GM21717 (cell line): Measurements from ENCODE around the gene SMYD3.
"Not testable (repeated sequence)": the region's sequence is repeated elsewhere in the genome, so short reads cannot be mapped to it uniquely, and the experiment has no call there.

Experiments used
- ATAC-seq: cut with Tn5 transposase; IDR thresholded peaks from one replicate; pipeline ENCODE4 v1.9.1; 2021; ENCODE audit warnings: mild to moderate bottlenecking, moderate library complexity; ENCODE audit not compliant: unreplicated experiment

The SMYD3 gene

DNA sequence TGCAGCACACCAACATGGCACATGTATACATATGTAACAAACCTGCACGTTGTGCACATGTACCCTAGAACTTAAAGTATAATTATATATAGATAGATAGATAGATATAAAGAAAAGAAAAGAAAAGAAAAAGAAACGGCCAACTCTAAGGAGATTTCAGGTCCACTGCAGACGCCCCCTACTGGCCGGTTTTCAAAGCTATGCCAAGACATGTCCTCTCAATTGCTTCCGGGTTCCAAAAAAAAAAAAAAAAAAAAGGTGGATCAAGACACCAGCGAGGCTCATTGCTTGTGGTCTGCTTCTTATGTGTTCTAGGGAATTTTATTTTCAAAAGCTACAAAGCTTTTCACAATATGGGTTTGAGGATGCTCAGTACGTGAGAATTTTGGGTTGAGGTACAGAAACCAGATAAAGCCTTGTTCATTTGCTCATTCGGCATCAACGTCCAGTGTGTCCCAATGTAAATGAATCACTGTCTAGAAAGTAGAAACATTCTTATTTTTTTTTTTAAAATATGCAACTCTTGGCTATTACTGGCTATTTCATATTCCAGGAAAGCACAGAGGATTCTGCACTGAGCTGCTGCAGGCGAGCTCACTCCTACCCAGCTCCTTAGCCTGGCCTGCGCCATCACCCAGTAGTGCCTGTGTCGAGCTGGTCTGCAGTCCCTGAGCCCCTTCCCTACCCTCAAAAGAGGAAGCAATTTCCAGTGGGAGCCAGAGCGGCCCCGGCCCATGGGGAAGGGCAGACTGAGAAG lies 709.3 kb downstream of the SMYD3 start:
- ATAC-seq = no peak

DNA sequence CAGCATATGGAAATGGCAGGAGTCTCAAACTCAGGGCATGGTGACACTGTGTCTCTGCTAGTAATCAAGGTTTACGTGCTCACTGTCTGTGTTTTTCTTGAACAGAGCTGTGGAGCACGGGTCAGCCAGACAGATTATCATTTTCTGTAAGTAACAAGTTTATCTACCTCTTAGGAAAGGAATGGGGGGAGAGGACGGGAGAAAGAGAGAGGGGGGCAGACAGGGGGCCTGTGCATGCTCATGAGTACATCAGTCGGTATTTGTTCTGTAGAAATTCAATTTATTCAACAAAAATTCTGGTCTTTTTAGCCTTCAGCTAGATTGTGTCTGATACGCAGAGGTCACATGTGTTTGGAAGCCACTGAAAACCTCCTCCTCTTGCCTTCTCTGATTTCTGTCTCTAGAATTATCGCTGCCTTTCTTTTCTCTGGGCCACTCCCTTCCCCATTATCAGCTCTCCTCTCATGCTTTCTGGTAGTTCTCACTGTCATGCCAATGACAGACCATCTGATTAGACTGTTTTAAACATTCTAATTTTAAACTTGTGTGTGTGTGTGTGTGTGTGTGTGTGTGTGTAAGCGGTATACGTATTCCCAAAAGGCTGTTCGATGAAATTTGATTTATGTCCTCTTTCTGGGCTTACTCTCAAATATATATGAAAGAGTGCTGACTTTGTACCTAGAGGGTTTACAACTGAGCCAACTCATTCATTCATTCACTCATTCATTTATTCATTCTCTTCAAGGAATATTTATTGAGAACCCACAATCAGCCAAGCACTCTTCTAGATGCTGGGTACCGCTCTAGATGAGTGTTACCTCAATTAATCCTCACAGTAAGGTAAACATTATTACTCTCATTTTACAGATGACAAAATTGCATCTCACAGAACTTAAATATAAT lies 715.4 kb downstream of the SMYD3 start:
- no peak for ATAC-seq

DNA sequence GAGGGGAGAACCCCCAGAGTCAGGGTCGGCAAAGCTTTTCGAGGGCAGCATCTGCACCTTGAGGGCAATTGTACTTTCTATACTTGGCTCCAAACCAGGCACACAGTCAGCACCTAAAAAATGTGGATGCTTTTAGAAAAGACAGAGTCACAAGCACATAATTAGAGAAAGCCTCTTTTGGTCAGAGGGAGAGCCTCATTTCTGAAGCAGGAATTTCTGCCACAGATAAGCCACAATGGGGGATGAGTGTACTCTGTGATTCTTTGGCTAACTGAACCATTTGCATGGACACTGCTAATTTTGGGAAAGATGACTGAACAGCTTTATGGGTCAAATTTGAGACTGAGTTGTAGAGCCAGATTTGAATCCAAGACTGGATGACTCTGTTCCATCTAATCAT lies 716.6 kb downstream of the SMYD3 start:
- ATAC-seq = no peak

DNA sequence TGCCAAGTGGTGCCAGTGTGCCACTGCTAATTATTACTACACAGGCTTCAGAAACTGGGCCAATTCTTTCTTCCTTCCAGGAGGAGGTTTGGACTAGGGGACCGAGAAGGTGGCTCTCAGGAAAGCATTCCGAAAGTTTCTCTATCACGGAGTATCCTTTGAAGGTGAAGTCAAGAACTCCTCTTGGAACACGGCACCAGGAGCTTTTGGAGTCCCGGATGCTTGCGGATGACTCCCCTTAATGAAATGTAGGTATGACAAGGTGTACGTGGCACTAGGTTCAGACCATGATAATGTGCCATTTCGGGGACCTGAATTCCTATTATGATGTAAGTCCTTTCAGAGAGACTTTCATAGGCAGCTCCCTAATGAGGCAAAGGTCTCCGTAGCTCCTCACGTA lies 718.2 kb downstream of the SMYD3 start:
- ATAC-seq = no peak

DNA sequence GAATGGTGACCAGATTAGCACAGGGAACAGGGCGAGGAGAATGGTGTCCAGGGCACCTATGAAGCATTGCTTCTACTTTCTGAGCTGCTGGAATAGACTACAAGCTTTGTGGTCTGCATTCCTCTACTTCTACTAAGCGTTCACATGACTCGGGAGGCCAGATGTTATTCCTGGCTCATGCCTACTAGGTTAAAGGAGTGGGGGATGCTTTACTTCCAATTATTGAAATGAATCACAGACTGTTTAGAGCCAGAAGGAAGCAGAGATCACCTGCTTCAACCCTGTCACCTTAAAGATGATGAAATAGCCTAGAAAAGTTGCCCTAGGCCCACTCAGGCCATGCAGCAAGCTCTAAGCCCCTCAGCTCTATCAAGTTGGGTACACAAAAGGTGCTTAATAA lies 718.8 kb downstream of the SMYD3 start:
- ATAC-seq = no peak

DNA sequence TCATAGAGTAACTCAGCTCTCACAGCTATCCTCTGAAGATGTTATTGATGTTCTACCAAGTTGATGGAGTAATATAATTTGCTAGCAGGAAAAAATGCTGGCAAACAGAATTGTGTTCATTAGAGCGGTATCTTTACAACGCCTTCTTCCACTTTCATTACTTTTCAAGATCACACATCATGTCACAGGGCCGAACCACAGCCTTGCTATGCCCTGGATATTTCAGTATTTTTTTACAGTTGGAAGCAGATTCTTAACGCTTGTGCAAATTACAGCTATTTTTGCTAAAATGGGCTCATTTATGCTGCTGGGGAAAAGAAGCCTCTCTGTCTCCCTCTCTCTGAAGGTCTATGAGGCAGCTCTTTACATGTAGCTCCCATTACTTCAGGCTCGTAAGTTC lies 720.1 kb downstream of the SMYD3 start:
- no peak for ATAC-seq

DNA sequence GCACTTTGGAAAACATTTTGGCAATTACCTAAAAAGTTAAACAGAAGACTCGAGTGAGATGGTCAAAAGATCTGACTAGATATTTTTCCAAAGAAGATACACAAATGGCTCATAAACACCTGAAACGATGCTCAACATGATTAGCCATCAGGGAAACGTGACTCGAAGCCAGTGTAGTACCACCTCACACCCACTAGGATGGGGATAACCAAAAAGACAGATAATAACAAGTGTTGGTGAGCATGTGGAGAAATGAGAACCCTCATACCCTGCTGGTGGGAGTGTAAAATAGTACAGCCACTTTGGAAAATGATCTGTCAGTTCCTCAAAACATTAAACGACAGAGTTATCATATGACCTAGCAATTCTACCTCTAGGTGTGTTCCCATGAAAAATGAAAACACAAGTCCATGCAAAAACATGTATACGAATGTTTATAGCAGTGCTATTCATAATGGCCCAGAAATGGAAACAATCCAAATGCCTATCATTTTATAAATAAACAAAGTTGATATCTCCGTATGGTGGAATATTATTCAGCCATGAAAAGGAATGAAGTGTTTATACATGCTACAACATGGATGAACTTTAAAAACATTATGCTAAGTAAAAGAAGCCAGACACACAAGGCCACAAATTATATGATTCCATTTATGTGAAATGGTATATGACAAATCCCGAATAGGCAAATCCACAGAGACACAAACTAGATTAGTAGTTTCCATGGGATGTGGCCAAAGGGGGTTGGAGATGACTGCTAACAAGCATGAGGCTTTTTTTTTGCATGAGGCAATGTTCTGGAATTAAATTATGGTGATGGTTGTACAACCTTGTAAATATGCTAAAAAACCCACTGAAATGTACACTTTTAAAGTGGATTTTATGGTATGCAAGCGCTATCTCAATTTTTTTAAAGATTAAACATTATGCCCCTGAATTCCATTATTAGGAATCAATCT lies 727.0 kb downstream of the SMYD3 start:
- no peak for ATAC-seq

DNA sequence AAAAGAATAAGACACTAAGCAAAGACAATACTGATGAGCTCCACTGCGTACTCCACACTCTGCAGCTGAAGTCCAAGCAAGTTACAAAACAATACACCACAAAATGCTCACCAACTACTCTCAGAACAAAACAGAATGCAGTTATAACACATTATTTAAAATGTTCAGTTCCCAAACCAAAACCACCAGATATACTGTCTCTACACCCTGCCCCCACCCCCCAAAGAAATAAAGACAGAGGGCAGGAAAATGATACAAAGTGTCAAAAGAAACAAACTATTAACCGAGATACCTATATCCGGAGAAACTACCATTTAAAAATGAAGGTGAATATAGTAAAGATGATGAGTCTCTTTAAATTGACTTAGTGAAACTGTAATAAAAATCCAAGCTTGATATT lies 729.3 kb downstream of the SMYD3 start:
- no peak for ATAC-seq

DNA sequence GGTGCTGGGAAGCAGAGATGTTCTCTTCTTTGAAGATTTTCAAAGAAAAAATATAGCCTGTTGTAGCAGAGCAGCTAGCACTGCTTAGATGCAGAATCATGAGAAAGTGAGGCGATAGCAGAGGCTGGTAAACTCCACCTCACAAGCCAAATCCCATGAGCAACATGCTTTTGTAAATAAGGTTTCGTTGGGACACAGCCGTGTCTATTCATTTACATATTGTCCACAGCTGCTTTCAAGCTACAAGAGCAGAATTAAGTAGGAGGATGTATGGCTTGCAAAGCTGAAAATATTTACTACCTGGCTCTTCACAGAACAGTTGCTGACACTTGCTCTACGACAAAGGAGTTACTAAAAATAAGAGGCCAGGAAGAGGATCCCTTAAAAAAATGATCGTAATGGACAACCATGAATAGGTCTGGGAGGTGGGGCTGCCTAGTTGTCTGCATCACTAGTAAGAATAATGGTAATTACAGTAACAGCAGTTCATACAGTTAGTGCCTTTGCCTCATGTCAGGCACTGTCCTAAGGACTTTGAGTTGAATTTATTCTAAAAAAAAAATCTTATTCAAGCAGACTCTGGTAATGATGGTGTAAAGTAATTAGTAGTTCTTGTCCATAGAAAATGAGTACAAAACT lies 730.3 kb downstream of the SMYD3 start:
- ATAC-seq = no peak

DNA sequence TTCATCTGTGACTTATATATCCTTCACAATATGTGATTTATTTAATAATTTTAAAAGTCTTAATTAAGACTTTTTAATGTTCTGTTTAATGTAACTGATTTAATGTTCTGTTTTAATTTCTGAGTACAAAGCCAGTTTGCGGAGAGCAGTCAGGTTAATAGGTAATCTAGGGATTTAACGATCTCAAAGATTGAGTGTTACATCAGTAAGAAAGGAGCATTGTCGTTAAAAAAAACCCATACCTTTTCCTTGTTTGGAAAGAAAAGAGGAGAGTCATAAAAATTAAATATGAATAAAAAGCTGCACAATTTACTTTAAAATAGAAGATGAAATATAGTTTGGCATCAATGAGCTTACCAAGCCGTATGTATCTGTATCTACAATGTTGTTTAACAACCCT lies 730.9 kb downstream of the SMYD3 start:
- ATAC-seq = no peak

DNA sequence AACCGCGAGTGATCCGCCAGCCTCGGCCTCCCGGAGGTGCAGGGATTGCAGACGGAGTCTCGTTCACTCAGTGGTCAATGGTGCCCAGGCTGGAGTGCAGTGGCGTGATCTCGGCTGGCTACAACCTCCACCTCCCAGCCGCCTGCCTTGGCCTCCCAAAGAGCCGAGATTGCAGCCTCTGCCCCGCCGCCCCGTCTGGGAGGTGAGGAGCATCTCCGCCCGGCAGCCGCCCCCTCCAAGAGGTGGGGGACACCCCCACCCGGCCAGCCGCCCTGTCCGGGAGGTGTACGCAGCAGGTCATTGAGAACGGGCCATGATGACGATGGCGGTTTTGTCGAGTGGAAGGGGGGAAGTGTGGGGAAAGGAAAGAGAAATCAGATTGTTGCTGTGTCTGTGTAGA lies 732.1 kb downstream of the SMYD3 start:
- ATAC-seq = not testable (repeated sequence)

DNA sequence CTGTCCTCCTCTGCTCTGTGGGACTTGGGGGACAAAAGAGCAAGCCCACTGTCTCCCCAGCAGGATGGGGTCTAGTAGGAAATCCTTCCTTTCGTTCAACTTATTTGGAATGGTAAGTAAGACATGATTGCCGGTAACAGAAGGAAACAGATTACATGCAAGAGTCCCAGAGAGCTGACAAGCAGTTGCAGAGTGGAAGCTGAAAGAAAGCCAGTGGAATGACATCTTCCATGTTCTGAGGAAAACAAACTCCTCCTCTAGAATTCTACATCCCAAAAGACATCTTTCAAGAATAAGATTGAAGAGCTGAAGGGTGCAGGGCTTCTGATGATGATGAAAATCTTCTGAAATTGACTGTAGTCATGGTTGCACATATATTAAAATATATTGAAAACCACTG lies 732.9 kb downstream of the SMYD3 start:
- no peak for ATAC-seq

DNA sequence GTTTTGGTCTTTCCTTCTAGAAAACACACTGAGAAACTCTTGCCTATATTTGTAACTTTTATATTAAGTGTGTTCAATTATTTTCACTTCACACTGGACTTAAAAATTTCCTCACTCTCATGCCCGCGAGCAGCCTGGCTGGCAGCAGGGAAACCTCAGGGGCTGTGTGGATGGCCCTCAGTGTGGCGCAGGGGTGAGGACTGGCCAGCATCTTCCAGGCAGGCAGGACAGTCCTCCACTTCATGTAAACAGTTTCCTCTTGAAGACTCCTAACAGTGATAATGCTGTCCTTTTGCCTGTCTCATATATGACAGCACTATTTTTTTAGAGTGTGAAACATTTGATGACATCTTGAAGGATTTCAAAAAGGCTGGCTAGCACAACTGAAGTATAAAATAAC lies 733.7 kb downstream of the SMYD3 start:
- no peak for ATAC-seq

DNA sequence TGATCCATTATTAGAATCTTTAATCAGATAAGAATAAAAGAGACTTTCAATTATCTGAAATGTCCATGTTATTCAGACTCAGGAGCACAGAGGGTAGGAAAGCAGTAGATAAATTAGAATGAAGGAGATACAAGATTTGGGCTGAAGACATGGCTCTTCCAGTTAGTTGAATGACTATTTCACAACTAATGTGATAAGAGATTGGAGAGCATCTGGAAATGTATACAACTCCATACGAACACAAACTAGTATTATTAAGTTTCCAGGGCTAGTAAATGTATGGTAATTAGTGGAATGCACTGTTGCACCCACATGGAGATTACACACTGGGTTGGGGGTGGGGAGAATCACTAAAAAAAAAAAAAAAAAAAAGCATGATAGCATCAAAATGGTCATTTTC lies 734.3 kb downstream of the SMYD3 start:
- ATAC-seq = no peak

DNA sequence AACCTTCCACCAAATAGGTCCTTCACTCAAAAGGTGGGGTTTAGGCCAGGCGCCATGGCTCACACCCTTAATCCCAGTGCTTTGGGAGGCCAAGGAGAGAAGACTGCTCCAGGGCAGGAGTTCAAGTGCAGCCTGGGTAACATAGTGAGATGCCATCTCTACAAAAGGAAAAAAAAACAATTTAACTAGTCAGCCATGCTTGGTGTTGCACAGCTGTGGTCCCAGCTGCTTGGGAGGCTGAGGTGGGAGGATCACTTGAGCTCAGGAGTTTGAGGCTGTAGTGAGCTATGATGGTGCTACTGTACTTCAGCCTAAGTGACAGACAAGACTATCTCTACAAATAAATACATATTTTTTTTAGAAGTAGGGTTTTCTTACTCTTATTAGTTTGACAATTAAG lies 734.8 kb downstream of the SMYD3 start:
- no peak for ATAC-seq

DNA sequence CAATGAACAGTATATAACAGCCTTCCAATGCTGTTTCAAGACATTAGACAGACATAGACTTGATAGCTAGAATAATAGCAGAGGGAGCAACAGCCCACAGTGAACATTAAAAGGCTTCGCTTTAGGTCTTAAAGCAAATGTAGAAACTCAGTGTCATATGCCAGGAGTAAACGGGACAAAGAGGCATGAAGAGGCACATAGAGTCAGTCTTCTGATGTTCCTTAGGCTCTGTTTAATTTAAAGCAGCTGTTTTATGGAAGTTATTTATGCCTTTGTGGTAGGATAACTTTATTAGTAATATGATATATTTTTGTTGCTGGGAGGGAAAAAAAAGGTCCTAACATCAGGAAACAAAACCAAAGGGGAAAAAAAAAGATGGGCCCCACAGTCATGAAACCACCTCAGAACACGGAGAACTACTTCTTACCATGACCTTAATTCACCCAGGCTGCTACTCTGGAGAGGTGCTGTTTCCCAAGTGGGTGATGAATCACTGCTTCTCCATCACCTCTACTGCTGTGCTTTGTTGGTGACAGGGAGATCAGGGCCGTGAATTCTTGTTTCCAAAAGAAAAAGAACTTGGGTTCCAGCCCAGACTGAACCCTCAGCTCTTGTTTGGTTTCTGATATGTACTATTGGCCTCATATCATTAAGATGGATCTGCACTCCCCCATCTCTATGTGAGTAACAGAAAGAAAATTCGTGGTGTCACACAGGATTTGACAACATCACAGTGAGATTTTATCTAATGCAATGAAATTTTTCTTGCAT lies 735.4 kb downstream of the SMYD3 start:
- no peak for ATAC-seq

DNA sequence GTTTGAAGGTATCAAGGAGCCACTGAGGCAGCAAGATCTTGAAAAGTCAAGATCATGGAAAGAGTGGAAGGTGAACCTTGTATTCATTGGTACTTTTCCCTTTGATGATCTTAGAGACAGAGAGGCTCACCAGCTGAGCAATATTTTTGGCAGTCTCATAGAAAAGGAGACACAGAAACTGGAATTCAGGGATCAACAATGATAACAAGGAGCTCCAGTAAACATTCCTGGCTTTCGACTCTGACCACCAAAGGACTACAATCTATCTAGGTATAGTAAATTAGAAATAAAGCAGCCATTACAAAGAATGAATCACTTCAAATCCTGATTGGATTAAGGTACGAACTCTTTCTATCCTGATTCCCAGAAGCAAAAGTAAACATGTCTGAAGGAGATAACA lies 736.9 kb downstream of the SMYD3 start:
- ATAC-seq = no peak

DNA sequence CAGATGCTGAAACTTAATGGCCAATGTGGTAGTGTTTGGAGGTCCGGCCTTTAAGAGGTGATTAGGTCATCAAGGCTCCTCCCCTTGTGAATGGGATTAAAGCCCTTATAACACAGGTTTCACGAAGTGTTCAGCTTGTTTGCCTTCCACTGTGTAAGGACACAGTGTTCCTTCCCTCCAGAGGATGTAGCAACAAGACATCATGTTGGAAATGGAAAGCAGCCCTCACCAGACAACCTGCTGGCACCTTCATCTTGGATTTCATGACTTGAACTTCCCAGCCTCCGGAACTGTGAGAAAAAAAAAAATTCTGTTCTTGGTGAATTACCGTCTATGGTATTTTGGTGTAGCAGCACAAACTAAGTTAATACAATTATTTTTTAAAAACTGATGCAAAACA lies 738.5 kb downstream of the SMYD3 start:
- no peak for ATAC-seq

DNA sequence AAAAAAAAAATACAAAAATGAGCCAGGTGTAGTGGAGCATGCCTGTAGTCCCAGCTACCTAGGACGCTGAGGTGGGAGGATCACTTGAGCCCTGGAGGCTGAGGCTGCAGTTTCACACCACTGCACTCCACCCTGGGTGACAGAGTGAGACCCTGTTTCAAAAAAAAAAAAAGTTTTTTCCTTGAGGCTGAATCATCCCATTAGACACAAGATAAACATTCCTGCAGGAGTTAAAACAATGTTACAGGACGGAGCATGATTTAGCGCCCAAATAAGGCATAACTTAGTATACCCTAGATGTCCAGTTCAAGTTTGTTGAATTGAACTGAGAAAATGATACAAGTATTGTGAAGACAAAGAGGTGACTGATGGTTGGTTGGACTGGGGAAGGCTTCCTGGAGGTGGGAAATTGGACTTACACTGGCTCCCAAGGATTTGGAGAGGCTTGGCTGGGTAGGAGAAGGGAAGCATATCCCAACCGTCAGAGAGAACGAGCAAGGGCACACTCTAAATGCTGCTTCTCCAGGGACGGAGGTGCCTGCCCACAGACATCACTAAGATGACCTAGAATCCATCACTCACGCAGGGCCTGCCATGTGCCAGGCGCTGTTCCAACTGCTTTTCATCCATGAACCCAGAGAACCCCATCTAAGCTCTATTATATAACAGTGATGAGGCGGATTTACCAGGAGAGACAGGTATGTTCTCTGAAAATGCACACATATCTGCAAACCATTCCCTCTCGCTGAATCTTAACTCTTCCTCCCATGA lies 741.7 kb downstream of the SMYD3 start:
- ATAC-seq = no peak
